Vagina (tissue), 2 donors: Measurements from ENCODE around the gene GAS1. TPM values are rescaled to one million over a fixed set of nuclear protein-coding genes. Genes with fewer than 3 reads are reported as not detected.

Experiments used
- DNase-seq, 2 donors: peaks; one replicate each; pipeline ENCODE4 v3.0.0-alpha.2; 2017; ENCODE audit errors: extremely low spot score in 2 of 2
- H3K27ac ChIP-seq: fragments of 200-600 bp; sonication (generic); one replicate; pipeline ENCODE4 v1.5.1; 2019
- H3K27me3 ChIP-seq: fragments of 200-600 bp; sonication (generic); one replicate; pipeline ENCODE4 v1.5.1; 2019
- H3K36me3 ChIP-seq, 2 donors: fragments of 200-600 bp; sonication (generic); one replicate each; pipeline ENCODE4 v1.5.1; 2017 to 2019
- H3K4me1 ChIP-seq: fragments of 200-600 bp; sonication (generic); one replicate; pipeline ENCODE4 v1.5.1; 2019
- H3K4me3 ChIP-seq, 2 donors: fragments of 200-600 bp; sonication (generic); 1 replicate in 1 of 2; 2 replicates in 1 of 2; pipeline ENCODE4 v1.5.1; 2016 to 2019
- H3K9me3 ChIP-seq: fragments of 200-600 bp; sonication (generic); one replicate; pipeline ENCODE4 v1.5.1; 2019
- POLR2A ChIP-seq, 2 donors: fragments of 450-650 bp; IDR thresholded peaks; one replicate each; pipeline ENCODE4 v1.6.1; 2017; ENCODE audit warnings: antibody characterized with exemption in 2 of 2, mild to moderate bottlenecking in 2 of 2, moderate library complexity in 2 of 2
- POLR2AphosphoS5 ChIP-seq, 2 donors: sonication (generic); formaldehyde crosslinking; IDR thresholded peaks; one replicate each; pipeline ENCODE4 v1.9.0; 2017; ENCODE audit warnings: antibody characterized with exemption in 2 of 2, mild to moderate bottlenecking in 2 of 2, low read depth in 1 of 2; ENCODE audit not compliant: insufficient read depth in 1 of 2
- intact Hi-C: fragments of 100-400 bp; cut with DNase I; formaldehyde crosslinking; loops from one replicate; pipeline ENCODE4 v1.15.1; 2023
- total RNA-seq: library from RNA; depleted of rRNA; stranded (reverse); fragments of >200 nt; gene quantifications from one replicate; pipeline ENCODE4 v1.2.3, GENCODE V29; 2016
- TF ChIP-seq, protein P1 (sequence below), 3 experiments: fragments of 450-650 bp in 2 of 3; fragments of 200-600 bp in 1 of 3; sonication (generic) in 1 of 3; IDR thresholded peaks; one replicate each; pipeline ENCODE4 v1.5.1; 2017 to 2019; ENCODE audit warnings: antibody characterized with exemption in 3 of 3, mild to moderate bottlenecking in 2 of 3, moderate library complexity in 2 of 3

Gene GAS1
- total RNA-seq, 1 donor from 2014 or later, result 163 TPM

- H3K9me3 ChIP-seq, result no peaks in the 10 kb centered on the region
- peak overlapping the region; percentile 81 to 90 for H3K4me3 ChIP-seq
- H3K36me3 ChIP-seq, result no peaks in the 10 kb centered on the region
- H3K27me3 ChIP-seq, result no peaks in the 10 kb centered on the region
- intact Hi-C loops, result loop anchor here (5.0 to 10.0 kb wide), 4 partner anchors 198 to 462 kb away; no protein-coding TSS in a partner anchor
- peaks cover 20% of the 10 kb centered on the region for H3K4me1 ChIP-seq
- peak overlapping the region; percentile 90 for H3K27ac ChIP-seq
- no peak for TF ChIP-seq POLR2AphosphoS5 (IDR thresholded peaks at IDR 0.05; ENCODE audit: insufficient read depth in 1 of 2, low read depth in 1 of 2)
- DNase-seq, result no peak
Observed at GRCh38 chr9:86946201-86947145, 833 bp downstream of the GAS1 start.

- TF ChIP-seq POLR2AphosphoS5 (IDR thresholded peaks at IDR 0.05; ENCODE audit: insufficient read depth in 1 of 2, low read depth in 1 of 2) (no peak), POLR2A (IDR thresholded peaks at IDR 0.05) (no peak)
- TF ChIP-seq, protein P1, sequence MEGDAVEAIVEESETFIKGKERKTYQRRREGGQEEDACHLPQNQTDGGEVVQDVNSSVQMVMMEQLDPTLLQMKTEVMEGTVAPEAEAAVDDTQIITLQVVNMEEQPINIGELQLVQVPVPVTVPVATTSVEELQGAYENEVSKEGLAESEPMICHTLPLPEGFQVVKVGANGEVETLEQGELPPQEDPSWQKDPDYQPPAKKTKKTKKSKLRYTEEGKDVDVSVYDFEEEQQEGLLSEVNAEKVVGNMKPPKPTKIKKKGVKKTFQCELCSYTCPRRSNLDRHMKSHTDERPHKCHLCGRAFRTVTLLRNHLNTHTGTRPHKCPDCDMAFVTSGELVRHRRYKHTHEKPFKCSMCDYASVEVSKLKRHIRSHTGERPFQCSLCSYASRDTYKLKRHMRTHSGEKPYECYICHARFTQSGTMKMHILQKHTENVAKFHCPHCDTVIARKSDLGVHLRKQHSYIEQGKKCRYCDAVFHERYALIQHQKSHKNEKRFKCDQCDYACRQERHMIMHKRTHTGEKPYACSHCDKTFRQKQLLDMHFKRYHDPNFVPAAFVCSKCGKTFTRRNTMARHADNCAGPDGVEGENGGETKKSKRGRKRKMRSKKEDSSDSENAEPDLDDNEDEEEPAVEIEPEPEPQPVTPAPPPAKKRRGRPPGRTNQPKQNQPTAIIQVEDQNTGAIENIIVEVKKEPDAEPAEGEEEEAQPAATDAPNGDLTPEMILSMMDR (IDR thresholded peaks at IDR 0.05), result no peak
- H3K4me3 ChIP-seq, result peak overlapping the region; percentile 81 to 90
- H3K36me3 ChIP-seq, result no peaks in the 10 kb centered on the region
- H3K4me1 ChIP-seq, result peaks cover 20% of the 10 kb centered on the region
- H3K9me3 ChIP-seq, result no peaks in the 10 kb centered on the region
- intact Hi-C loops, result loop anchor here (5.0 to 10.0 kb wide), 4 partner anchors 199 to 461 kb away; no protein-coding TSS in a partner anchor
- peak overlapping the region; percentile 90 for H3K27ac ChIP-seq
- DNase-seq, result no peak
- H3K27me3 ChIP-seq, result no peaks in the 10 kb centered on the region
Observed at GRCh38 chr9:86945728-86946200, 1.5 kb downstream of the GAS1 start.

- Histone ChIP-seq H3K36me3 (no peaks in the 10 kb centered on the region), H3K27ac (peak overlapping the region; percentile 90), H3K9me3 (no peaks in the 10 kb centered on the region), H3K4me3 (peak overlapping the region; percentile 81 to 90), H3K4me1 (peaks cover 20% of the 10 kb centered on the region), H3K27me3 (no peaks in the 10 kb centered on the region)
- intact Hi-C loops, result loop anchor here (5.0 to 10.0 kb wide), 4 partner anchors 200 to 460 kb away; no protein-coding TSS in a partner anchor
- no peak for TF ChIP-seq POLR2A (IDR thresholded peaks at IDR 0.05)
- no peak for TF ChIP-seq POLR2AphosphoS5 (IDR thresholded peaks at IDR 0.05; ENCODE audit: insufficient read depth in 1 of 2, low read depth in 1 of 2)
- TF ChIP-seq, protein P1 (IDR thresholded peaks at IDR 0.05), result no peak
- DNase-seq, result no peak
Observed at GRCh38 chr9:86944796-86945727, 2.2 kb downstream of the GAS1 start.

- Histone ChIP-seq H3K9me3 (no peaks in the 10 kb centered on the region), H3K4me3 (peak overlapping the region; percentile 14 to 81), H3K27ac (no peak overlapping the region), H3K36me3 (no peaks in the 10 kb centered on the region), H3K4me1 (peaks cover 12% of the 10 kb centered on the region), H3K27me3 (no peaks in the 10 kb centered on the region)
- intact Hi-C loops, result loop anchor here (10.0 kb wide), 3 partner anchors 201 to 459 kb away; no protein-coding TSS in a partner anchor
- TF ChIP-seq, protein P1 (IDR thresholded peaks at IDR 0.05), result no peak
- no peak for TF ChIP-seq POLR2A (IDR thresholded peaks at IDR 0.05)
- TF ChIP-seq POLR2AphosphoS5 (IDR thresholded peaks at IDR 0.05; ENCODE audit: insufficient read depth in 1 of 2, low read depth in 1 of 2), result no peak
- no peak for DNase-seq
Observed at GRCh38 chr9:86943201-86944113, 3.8 kb downstream of the GAS1 start.
